IPS DF 4.7 (cell line): Measurements from ENCODE around the gene NR2C1.
"Not testable (repeated sequence)": the region's sequence is repeated elsewhere in the genome, so short reads cannot be mapped to it uniquely, and the experiment has no call there.

Experiments
- DNase-seq: peaks from one replicate; pipeline ENCODE4 v3.0.0-alpha.2; 2013; ENCODE audit warnings: low spot score; ENCODE audit errors: extremely low read depth

NR2C1 gene

DNA sequence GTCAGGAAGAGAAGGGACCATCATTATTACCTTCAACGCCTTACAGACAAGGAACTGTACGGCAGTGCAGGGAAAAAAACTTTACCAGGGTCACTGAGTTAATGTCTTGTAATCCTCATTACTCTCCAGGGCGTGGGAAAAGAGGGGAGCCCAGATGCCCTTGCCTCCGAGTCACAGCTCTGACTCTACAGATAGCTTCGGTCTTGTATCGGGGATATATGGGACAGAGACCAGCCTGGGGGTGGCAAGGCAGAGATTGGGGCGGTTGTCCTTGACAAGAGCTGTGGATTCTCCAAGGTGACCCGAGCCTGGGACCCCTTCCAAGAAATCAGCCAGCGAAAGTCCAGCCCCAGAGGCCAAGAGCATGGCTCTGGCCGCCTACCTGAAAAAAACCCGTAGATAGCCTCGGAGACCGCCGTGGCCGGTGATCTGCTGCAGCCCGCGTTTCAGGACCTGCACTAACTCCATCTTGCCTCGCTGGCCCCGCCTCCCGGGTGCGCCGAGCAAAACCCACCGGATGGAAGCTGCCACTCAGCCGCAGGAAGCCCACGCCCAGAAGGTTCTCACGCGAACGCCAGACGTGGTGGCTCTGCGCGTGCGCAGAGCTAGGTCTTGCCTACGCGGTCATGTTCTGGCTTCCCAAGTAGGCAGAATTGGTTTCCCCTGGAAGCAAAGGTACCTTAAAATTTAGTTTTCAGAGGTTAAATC is 70.1 kb downstream of the NR2C1 start, which contains the start of gene NDUFA12:
NDUFA12 (minus strand) TSS at position 485 of the 708 bp plus-strand sequence; CDS start at position 468, 17 bp downstream.
- DNase-seq = peak; percentile 90

DNA sequence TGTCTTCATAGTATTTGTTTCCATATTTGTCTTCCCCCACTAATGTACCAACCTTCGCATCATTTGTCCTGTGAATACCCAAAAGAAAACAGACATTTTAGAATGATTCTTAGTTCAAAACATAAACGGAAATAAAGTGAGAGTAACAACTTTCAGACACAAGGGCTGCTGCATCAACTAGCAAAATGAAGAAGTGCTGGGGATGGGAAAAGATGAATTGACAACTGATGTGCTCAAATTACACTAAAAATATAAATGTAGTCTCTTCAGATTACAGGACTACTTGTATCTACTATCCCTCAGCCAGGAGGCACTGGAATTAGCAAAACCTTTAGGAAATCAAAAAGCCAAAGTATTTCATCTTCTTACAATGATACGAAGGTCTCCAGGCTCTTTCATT is 70.7 kb downstream of the NR2C1 start:
- DNase-seq = no peak

DNA sequence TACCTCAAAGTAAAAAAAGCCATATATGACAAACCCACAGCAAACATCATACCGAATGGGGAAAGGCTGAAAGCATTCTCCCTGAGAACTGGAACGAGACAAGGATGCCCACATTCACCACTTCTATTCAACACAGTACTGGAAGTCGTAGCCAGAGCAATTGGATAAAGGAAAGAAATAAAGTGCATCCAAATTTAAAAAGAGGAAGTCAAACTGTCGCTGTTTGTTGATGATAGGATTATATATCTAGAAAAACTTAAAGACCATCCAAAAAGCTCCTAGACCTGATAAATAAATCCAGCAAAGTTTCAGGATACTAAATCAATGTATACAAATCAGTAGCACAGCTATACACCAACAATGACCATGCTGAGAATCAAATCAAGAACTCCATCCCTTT is 75.1 kb downstream of the NR2C1 start:
- DNase-seq = no peak

DNA sequence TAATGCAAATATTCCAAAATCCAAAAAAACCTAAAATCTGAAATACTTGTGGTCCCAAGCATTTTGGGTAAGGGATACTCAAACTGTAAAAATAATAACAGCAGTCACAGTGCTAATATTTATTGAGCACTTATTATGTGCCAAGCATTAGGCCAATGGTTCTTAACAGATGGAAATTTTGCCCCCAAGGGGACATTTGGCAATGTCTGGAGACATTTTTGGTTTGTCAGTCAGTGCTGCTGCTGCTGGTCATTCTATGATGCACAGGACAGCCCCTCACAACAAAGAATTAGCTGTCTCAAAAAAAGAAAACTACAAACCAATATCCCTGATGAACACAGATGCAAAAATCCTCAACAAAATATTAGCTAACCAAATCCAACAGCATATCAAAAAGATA is 75.7 kb downstream of the NR2C1 start:
- no peak for DNase-seq

DNA sequence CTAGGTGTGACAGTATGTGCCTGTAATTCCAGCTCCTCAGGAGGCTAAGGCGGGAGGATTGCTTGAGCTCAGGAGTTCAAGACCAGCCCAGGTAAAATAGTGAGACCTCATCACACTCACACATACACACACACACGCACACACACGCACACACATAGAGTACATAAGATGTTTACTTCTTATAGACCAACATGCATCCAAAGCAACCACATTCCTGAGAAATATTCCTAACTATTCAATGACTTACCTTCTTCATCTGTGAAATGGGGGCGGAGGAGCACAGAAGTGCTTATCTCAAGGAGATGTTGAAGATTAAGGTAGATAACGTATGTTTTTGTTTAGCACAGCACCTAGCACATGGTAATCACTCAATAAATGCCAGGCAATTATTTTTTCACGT is 76.4 kb downstream of the NR2C1 start:
- no peak for DNase-seq

DNA sequence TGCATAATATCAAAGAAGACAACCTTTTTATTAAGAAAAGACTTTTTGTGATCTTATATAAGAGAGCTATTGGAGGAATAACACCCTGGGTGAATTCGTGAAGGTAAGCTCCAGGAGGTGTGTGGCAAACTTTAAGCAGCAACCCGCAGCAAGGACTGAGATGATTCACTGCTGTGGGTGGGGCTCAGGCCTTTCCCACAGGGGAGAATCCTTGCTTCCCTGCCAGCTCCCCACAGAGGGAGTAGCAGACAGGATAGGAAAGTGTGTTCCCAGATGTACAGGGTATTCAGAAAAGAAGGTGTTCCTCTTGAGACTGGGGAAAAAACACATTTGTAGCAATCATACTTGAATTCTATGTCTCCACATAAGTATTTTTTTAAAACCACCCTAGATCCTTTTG is 79.1 kb downstream of the NR2C1 start:
- DNase-seq = no peak

DNA sequence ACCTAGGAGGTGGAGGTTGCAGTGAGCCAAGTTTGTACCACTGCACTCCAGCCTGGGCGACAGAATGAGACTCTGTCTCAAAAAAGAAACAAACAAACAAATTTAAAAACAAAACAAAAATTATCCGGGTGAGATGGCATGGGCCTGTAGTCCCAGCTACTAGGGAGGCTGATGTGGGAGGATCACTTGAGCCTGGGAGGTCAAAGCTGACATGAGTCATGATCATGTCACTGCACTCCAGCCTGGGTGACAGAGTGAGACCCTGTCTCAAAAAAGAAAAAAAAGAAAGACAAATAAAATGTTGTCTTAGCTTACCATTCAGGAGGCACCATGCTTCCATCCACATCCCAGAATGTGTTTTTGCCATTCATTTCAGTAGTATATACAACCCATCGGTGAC is 79.6 kb downstream of the NR2C1 start:
- DNase-seq = not testable (repeated sequence)

DNA sequence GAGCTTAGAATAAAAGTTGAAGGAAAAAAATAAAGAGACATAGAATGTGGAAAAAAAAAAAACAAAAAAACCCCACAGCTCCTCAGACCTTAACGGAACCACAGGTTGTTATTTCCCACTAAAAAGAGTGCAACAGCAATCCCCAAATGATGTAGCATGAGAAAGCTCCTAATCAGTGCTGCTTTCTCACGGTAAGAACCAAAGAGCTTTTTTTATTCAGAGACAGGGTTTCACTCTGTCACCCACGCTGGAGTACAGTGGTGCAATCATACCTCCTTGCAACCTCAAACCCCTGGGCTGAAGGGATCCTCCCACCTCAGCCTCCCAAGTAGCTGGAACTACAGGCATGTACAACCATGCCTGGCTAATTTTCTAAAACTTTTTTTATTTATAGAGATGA is 83.2 kb downstream of the NR2C1 start:
- DNase-seq = no peak

DNA sequence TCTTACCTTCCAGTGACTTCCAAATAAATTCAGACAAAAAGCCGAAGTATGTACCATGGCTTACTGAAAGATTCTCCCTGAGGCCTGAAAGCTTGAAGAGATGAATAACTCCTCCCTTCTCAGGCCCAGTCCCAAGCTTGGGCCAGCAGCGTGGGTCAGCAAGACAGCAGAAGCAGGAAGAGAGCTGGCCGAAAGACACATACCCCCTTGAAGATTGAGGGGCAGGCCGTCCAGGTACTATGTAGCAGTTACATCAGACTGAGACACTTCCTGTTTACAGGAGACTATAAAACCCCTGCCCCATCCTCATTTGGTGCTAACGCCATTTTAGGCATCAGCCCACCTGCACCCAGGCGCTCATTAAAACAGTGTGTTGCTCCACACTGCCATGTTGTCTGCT is 84.9 kb downstream of the NR2C1 start:
- no peak for DNase-seq

DNA sequence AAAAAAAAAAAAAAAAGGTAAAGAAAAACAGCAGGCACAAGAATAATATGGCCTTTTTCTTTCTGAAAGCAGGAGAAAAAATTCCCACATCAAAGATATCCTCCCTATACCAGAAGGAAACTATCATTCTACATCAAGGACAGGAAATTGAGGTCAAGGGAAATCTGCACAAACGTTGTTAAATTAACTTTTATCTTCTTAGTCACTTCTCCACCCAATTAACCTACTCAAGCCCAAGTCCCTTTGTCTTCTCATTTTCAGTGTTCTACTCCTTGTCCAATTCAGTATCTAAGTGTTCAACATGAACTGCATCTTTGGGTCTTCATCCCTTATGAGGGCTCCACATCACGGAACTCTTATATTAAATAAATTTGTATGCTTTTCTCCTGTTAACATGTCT is 85.6 kb downstream of the NR2C1 start:
- no peak for DNase-seq

DNA sequence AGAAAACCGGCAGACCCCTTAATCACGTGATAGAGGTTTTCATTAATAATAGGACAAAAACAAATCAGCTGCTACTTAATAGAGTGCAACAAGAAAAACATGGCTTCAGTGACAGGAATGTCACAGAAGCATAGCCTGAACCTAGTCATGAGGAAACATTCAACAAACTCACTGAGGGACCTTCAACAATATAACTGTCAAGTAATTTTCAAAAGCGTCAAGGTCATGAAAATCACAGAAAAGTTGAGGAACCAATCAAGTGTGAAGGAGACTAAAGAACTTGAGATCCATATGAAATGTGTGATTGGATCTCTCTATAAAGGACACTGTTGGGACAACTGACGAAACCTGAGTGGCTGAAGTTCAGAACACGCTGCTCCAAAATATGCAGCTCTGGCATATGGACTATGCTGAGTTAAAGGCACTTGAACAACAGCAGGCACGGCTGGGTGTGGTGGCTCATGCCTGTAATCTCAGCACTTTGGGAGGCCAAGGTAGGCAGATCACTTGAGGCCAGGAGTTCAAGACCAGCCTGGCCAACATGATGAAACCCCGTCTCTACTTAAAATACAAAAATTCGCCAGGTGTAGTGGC is 86.2 kb downstream of the NR2C1 start:
- no peak for DNase-seq

DNA sequence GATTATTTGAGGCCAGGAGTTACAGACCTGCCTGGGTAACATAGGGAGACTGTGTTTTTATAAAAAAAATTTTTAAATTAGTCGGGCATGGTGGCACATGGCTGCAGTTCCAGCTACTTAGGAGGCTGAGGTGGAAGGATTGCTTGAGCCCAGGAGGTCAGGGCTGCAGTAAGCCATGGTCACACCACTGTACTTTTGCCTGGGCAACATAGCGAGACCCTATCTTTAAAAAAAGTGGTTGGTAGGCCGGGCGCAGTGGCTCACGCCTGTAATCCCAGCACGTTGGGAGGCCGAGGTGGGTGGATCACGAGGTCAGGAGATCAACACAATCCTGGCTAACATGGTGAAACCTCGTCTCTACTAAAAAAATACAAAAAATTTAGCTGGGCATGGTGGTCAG is 88.3 kb downstream of the NR2C1 start:
- DNase-seq = not testable (repeated sequence)

DNA sequence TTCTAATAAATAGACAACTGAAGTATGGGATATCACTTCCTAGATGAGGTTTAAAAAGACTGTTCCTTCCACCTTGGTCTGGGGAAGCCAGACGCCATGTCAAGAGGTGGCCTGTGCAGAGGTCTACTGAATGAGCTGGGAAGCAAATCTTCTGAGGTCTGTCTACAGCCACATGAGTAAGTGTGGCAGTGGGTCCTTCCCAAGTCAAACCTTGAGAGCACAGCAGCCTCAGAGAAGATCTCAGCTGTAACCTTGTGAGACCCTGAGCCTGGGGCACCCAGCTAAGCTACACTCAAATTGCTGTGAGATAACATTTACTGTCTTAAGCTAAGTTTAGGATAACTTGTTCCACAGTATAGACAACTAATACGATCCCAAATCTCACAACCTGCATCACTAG is 90.1 kb downstream of the NR2C1 start:
- no peak for DNase-seq

DNA sequence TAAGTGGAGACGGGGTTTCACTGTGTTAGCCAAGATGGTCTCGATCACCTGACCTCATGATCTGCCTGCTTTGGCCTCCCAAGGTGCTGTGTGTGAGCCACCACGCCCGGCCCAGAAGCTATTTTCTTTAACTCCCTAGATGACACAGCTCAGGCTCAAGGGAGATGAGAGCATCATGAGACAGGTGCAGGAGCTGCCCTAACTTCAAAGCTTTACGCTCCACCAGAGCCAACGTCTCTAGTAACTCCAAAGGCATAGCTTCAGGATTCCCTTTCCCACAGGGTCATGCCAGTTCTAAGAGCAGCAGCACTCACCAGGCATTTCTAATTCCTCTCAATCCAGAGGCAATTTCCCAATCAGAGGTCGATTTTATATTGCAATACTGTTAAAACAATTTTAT is 91.0 kb downstream of the NR2C1 start:
- no peak for DNase-seq

DNA sequence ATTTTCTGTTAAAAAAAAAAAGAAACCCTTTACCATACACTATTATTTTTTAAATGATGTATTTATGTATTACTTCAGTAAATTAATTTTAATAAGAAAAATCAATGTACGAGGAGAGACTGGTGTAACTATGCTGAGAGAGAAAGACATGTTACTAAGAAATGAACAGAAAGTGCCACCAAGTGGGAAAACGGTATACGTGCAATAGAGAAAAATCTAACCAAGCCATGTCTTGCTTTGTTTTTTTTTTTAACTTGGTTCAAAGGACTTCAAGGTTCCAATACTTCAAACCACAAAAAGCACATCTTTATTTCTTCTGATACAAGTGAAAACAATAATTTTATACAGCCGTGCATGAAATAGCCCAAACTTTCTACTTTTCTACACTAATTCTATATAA is 92.8 kb downstream of the NR2C1 start:
- DNase-seq = no peak

DNA sequence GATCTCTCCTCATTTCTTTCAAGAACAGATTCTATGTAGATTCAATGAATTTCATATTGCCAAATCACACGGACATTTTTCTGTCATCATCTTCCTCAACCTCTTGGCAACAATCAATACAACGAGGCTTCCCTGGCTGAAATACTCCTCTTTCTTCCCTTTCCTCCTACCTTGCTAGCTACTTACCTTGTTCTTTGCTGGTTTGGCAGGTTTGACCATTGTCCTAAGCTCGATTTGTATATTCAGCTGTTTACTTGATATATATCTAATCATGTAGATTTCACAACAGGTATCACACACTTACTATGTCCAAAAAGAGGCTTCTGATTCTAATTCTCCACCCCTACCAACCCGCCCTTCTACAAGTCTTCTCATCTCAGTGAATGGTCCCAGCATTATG is 93.5 kb downstream of the NR2C1 start:
- no peak for DNase-seq

DNA sequence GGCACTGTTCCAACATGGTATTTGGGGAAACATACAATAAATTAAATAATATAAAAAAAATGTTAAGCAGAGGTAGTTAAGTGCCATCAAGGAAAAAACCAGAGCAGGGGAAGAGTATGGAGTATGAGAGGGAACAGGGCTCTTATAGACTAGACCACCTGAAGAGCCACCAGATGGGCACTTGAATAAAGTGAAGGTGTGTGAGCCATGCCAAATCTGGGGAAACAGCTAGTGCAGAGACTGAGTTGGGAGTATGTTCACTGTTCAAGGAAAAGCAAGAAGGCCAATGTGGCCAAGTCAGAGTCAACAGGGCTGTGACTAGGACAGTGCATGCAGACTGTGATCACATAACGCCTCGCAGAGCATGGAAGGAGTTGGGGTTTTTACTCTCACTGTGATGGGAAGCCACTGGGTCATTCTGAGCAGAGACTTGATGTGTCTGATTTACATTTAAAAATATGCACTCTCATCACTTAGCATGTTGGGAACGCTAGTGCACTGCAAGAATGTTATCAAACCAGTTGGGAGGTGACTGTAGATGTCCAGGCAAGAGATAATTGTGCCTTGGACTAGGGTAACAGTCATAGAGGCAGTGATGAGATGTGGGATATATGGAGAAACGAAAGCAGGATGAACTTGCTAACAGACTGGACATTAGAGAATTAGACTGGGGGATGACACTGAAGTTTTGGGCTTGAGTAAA is 95.5 kb downstream of the NR2C1 start:
- no peak for DNase-seq

DNA sequence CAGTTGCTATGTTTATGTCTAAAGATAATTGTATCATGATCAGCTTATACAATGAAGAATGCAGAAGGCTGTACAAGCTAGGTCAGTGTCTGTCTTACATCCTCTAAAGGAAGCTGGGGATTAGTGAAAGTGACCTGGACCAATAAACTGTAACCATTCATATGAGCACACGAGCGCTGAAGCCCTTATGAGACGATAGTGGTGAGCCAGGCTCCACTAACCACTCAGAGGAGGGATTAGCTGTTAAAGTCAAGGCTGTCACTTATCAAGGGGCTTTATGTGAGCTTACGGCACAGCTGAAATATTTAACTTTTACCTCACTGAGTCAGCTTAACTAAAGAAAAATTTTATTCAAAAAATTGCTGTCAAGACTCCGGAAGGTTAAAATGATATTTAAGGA is 100.2 kb downstream of the NR2C1 start:
- no peak for DNase-seq

DNA sequence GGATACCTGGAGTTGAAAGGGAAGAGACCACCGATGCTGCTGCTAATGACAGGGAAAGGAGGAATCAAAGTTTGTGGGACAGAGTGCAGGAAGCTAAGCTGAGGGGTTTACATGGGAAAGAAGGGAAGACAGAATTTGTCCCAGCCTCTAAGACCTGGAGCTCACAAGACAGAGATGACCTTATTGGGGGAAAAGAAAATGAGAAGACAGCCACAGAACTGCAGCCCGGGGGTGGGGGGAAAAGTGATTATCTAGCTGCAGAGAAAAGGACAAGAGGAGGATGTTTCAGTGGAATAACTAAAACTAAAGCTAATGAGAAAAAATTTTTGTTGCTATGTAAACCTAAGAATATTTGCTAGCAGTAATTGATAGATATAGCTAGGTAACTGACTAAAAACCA is 100.6 kb downstream of the NR2C1 start:
- DNase-seq = no peak

DNA sequence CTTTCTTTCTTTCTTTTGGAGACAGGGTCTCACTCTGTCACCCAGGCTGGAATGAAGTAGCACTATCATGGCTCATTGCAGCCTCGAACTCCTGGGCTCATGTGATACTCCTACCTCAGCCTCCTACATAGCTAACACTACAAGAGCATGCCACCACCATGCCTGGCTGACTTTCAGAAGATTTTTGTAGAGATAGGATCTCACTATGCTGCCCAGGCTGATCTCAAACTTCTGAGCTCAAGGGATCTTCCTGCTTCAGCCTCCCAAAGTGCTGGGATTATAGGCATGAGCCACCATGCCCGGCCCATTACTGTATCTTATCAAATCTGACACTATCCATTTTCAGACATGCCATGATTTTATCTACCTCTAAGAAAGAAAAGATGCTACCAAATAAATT is 101.5 kb downstream of the NR2C1 start:
- DNase-seq = no peak

DNA sequence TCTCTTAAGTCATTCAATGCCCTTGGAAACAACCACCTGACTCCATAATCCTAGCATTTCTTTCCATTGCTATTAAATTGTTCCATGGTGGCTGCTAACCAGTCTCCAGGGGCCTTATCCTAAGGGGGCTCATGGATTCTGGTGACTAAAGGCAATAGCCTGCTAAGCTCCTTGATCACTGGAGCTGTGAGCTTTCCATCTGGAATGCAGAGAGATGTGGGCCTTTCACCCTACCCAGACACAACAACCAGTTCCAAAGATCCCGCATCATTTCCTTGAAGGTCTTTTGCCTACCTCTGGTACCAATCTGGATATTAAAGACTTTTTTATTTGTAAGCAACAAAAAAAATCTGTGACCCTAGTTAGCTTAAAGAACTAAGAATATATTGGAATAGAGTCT is 102.9 kb downstream of the NR2C1 start:
- no peak for DNase-seq
